ENCODE results near the gene B3GNT3. TPM values are rescaled to one million over a fixed set of nuclear protein-coding genes. Genes with fewer than 3 reads are reported as not detected.

Gene B3GNT3
- total RNA-seq, 1 experiment from 2014 or later, result 22.2 TPM

DNA sequence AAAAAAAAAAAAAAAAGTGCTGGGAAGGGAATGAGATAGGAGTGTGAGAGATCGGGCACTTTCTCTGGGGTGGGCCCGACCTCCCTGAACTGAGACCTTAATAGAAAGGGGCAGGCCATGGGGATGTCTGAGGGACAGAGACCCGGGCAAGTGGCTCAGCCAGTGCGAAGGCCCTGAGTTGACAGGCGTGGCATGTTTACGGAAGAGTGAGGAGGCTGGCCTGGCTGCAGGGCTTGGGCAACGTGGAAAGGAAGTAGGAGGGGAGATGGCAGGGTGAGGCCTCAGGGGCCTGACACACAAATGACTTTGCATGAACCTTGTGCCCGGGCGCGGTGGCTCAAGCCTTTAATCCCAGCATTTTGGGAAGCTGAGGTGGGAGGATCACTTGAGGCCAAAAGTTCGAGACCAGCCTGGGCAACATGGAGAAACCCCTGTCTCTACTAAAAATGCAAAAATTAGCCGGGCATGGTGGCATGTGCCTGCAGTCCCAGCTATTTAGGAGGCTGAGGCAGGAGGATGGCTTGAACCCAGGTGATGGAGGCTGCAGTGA lies 29.8 kb upstream of the B3GNT3 start:
- no TSS peak for BruUV-seq (replicated peaks)
- H3K79me2 ChIP-seq (ENCODE audit: insufficient read depth, low read length), result no peaks in the 10 kb centered on the region
- no peaks in the 10 kb centered on the region for H4K20me1 ChIP-seq (ENCODE audit: insufficient read depth)
- ChIA-PET RAD21 (ENCODE audit: low non-redundant PET in 1 of 2, low total read pairs in 2 of 2, uncharacterized antibody in 2 of 2, unreplicated experiment in 2 of 2) (no interaction called here), POLR2A (no interaction called here), CTCF (interaction anchor here (2.0 to 2.3 kb wide), 2 partner anchors 11 to 31 kb away, joined by 10 to 29 read pairs; partner anchors contain the start of gene B3GNT3)
- no peaks in the 10 kb centered on the region for H3K27me3 ChIP-seq (ENCODE audit: insufficient read depth, low read length)
- no peak; the same call in 1 of the 2 replicates for TF ChIP-seq ELF1 (IDR thresholded peaks at IDR 0.05; ENCODE audit: borderline replicate concordance, low read depth)
- TF ChIP-seq SRF (IDR thresholded peaks at IDR 0.05; ENCODE audit: low read depth), result no peak
- TF ChIP-seq, protein P1, sequence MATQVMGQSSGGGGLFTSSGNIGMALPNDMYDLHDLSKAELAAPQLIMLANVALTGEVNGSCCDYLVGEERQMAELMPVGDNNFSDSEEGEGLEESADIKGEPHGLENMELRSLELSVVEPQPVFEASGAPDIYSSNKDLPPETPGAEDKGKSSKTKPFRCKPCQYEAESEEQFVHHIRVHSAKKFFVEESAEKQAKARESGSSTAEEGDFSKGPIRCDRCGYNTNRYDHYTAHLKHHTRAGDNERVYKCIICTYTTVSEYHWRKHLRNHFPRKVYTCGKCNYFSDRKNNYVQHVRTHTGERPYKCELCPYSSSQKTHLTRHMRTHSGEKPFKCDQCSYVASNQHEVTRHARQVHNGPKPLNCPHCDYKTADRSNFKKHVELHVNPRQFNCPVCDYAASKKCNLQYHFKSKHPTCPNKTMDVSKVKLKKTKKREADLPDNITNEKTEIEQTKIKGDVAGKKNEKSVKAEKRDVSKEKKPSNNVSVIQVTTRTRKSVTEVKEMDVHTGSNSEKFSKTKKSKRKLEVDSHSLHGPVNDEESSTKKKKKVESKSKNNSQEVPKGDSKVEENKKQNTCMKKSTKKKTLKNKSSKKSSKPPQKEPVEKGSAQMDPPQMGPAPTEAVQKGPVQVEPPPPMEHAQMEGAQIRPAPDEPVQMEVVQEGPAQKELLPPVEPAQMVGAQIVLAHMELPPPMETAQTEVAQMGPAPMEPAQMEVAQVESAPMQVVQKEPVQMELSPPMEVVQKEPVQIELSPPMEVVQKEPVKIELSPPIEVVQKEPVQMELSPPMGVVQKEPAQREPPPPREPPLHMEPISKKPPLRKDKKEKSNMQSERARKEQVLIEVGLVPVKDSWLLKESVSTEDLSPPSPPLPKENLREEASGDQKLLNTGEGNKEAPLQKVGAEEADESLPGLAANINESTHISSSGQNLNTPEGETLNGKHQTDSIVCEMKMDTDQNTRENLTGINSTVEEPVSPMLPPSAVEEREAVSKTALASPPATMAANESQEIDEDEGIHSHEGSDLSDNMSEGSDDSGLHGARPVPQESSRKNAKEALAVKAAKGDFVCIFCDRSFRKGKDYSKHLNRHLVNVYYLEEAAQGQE (IDR thresholded peaks at IDR 0.05; ENCODE audit: low read depth), result no peak
- TF ChIP-seq, protein P2, sequence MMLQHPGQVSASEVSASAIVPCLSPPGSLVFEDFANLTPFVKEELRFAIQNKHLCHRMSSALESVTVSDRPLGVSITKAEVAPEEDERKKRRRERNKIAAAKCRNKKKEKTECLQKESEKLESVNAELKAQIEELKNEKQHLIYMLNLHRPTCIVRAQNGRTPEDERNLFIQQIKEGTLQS (IDR thresholded peaks at IDR 0.05), result no peak
- TF ChIP-seq POLR2AphosphoS5 (IDR thresholded peaks at IDR 0.05; ENCODE audit: low read depth, low read length), result no peak
- no peak for TF ChIP-seq POLR2A (IDR thresholded peaks at IDR 0.05; ENCODE audit: borderline replicate concordance, extremely low read depth, insufficient read depth, insufficient read length)
- TF ChIP-seq, protein P3, sequence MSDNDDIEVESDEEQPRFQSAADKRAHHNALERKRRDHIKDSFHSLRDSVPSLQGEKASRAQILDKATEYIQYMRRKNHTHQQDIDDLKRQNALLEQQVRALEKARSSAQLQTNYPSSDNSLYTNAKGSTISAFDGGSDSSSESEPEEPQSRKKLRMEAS (IDR thresholded peaks at IDR 0.05), result peak; percentile 42
- no peaks in the 10 kb centered on the region for H3K9me2 ChIP-seq (ENCODE audit: insufficient read depth)
- intact Hi-C loops (cut with micrococcal nuclease), result loop anchor here (5.0 kb wide), 4 partner anchors 48 to 323 kb away; partner anchors contain the start of gene MAP1S
- DNase-seq (ENCODE audit: low read depth, low spot score) (no peak), ATAC-seq (peak; percentile 29)
- H2AFZ ChIP-seq (ENCODE audit: low read depth, low read length, poor library complexity, severe bottlenecking), result no peak overlapping the region
- 0 out of 2 replicates have a peak overlapping the region, but pooled peaks have one; percentile 11 for H3K9ac ChIP-seq (ENCODE audit: low read length)
- peak overlapping the region; percentile 49 for H3K4me2 ChIP-seq (ENCODE audit: low read length)
- peaks cover 20 to 32% of the 10 kb centered on the region in 2 experiments for H3K4me1 ChIP-seq (ENCODE audit: control insufficient read depth in 1 of 2, insufficient read depth in 2 of 2, low read length in 2 of 2)
- no peaks in the 10 kb centered on the region for H3K36me3 ChIP-seq (ENCODE audit: control insufficient read depth in 1 of 2, insufficient read depth in 2 of 2, low read length in 2 of 2)
- H3K9me3 ChIP-seq (ENCODE audit: control insufficient read depth in 1 of 2, insufficient read depth in 1 of 2, low read depth in 1 of 2, low read length in 2 of 2), result no peaks in the 10 kb centered on the region
- peak overlapping the region; percentile 29 for H3K27ac ChIP-seq (ENCODE audit: low read depth, low read length)
- no peak overlapping the region for H3K4me3 ChIP-seq (replicated peaks in 1 of 2; ENCODE audit: low read depth in 1 of 2, low read length in 2 of 2)

Measured in HCT116 (cell line).